ENCODE data around the gene TMEM190.
"Not testable (repeated sequence)": the region's sequence is repeated elsewhere in the genome, so short reads cannot be mapped to it uniquely, and the experiment has no call there.

Gene TMEM190

DNA sequence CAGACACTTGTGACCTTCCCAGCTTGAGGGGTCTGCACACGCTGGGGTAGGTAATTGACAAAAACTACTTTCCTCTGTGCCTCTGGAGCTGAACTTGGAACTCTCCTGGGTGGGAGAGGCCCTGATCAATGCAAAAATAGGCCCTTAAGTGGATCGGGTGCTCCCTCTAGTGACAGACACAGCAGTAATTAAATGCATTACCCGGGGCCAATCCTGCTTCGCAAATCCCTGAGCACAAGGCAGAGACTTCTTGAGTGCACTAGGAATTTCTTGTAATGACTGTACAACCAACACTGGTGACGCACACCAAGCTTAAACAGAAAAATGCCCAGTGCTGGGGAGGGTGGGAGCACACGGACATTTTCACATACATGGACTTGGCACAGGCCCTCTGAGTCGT, 41.6 kb downstream of the TMEM190 start:
- no peak for DNase-seq (ENCODE audit: low read depth in 3 of 3, low spot score in 1 of 3)

DNA sequence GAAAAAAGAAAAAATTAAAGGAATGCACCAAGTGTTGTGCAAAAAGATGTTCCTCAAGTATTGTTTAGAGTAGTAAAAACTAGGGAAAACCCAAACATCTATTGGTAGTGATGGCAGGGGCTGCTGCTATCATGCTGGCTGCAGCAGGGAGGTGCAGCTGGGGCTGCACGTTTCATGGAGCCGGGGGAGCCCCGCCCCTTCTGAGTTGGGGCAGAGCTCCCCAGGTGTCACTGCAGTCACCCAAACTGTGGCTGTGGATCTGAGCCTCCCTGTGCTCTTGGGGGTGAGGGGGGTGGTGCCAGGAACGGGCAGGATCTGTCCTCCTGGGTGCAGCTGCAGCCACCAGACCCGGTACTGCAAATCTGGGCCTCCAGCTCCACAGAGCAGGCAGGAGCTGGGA, 42.5 kb downstream of the TMEM190 start:
- no peak for DNase-seq (ENCODE audit: low read depth in 3 of 3, low spot score in 1 of 3)

DNA sequence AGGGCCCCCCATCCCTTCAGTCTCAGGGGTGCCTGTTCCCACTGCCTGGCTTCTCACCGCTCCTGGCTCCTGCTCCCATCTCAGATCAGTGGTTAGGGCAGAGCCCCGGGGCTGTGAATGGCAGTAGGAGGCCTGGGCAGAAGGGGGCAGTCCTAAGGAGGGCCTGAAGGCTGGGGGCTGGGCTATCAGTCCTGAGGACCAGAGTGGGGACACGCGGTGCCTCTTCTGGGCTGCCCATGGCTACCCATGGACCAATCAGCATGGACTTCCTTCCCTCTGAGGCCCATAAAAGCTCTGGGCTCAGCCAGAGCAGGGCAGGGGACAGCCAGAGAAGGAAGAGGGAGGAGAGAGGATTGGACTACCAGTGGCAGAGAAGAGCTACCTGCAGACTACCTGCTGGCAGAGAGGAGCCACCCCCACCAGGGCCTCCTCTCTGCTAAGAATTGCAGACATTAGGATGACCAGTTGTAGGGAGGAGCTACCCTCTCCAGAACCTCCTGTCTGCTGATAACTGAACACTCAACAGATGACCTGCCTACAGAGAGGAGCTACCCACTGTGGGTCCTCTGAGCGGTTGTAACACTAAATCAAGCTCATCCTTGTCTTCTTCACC, 43.1 kb downstream of the TMEM190 start:
- DNase-seq (ENCODE audit: low read depth in 3 of 3, low spot score in 1 of 3): no peak

DNA sequence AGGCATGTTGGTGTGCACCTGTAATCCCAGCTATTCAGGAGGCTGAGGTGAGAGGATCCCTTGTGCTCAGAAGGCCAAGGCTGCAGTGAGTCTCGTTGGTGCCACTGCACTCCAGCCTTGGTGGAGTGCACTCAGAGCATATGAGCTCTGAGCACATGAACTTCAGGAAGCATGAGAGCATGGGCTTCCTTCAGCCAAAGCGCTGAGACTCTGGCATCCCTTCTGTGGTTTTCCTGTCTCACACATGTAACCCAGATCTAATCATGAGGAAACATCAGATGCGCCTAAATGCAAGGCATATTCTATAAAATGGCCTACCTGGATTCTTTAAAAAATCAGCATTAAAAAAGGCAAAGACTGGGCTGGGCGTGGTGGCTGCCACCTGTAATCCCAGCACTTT, 44.7 kb downstream of the TMEM190 start:
- not testable (repeated sequence) for DNase-seq (ENCODE audit: low read depth in 3 of 3, low spot score in 1 of 3)

DNA sequence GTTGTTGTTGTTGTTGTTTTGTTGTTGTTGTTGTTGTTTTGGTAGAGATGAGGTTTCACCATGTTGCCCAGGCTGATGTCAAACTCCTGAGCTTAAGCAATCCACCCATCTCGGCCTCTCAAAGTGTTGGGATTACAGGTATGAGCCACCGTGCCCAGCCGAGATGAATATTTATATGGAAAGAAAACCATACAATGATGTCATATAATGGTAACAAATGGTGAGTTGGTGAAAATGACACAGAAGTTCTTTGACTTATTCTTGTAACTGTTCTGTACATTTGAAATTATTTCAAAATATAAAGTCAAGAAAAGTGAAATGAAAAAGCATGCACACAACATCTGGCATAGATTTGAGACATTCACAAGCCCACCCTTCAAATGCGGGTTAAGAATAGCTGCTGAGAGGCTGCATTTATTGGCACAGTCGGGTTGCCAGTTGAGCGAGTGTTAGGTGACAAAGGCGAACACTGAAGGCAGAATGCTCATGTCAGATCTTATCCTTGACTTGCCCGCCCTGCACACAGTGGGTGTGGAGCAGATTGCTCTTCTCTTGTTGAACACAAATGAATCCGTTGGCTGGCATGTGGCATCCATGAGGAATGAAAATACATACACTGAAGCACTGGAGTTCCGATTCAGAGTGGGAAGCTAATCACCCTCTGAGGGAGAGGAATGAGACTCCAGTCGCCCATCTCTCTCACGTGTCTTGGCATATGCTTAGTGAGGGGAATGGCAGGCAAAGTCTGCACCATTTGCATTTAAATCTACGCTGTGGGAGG, 46.8 kb downstream of the TMEM190 start:
- DNase-seq (ENCODE audit: low read depth in 3 of 3, low spot score in 1 of 3): no peak

DNA sequence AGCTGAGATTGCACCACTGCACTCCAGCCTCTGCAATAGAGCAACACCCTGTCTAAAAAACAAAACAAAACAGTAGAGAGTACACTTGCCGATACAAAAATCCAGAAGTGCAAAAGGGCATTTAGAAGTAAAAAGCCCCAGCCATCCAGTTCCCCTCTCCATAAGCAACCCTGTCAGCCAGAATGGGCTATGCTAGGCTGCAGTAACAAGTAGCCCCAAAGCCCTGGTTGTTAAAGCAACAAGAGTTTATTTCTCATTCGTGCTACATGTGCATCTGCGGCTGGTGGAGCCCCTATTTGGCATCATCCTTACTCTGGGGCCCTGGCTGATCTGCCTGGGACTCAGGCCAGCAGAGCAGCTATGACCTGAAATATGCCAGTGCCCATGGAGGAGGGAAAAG, 47.9 kb downstream of the TMEM190 start:
- no peak for DNase-seq (ENCODE audit: low read depth in 3 of 3, low spot score in 1 of 3)

DNA sequence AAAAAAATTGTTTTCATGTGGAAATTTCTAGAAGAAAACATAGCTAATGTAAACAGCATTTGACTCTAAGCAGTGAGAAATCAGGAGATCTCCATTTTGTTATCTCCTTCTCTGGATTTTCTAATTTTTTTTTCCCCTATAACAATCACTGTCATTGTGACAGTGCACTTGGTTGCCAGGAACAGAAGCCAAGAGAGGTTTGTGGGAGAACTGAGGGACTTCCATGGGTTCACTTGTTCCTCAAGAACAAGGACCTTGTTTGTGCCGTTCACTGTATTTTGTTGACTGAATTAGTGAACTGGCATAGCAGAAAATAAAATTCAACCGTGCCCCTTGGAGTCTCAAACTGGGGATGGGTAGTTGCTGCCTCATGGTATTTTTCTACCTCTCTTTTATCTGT, 49.4 kb downstream of the TMEM190 start:
- DNase-seq (ENCODE audit: low read depth in 3 of 3, low spot score in 1 of 3): no peak
